ENCODE data around the gene ANG.

DNA sequence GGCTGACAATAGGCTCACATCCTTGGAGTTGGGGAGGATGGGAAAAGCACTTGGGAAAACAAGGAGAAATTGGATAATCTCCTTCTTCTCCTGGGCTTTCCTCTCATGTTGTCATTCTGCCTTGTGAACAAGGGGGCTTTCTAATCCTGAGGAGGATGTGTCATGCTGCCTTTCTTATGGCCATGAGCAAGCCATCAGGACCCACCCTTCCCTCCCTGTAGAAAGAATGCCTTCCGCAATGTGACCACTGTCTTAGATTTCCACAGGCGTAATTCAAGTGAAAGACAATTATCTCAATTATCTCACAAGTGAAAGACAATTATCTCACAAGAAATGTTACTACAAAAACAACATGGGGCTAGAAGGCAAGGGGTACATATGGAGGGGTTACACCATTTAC is 44.0 kb upstream of the ANG start:
- TF ChIP-seq POLR2AphosphoS5 (IDR thresholded peaks at IDR 0.05; ENCODE audit: borderline replicate concordance, low read depth, low read length) (no peak), EZH2 (IDR thresholded peaks at IDR 0.05) (no peak)

Measured in SK-N-MC (cell line).